Omental fat pad (tissue), 4 donors: ENCODE results near the gene EIF3D. TPM values are rescaled to one million over a fixed set of nuclear protein-coding genes. Genes with fewer than 3 reads are reported as not detected.

ENCODE experiments used
- ATAC-seq: fragments of 150-250 bp; one replicate; pipeline ENCODE4 v1.9.1; 2016; ENCODE audit warnings: mild to moderate bottlenecking, moderate library complexity; ENCODE audit not compliant: low FRiP score
- DNase-seq: peaks from one replicate; pipeline ENCODE4 v3.0.0-alpha.2; 2019; ENCODE audit warnings: low spot score
- total RNA-seq, 4 donors: library from RNA; depleted of rRNA; stranded (reverse); fragments of >200 nt; gene quantifications; one replicate each; pipeline ENCODE4 v1.1.0, GENCODE V29; 2016
- TF ChIP-seq, protein P1 (sequence below), 3 donors: fragments of 450-650 bp; IDR thresholded peaks; one replicate each; pipeline ENCODE4 v1.5.1; 2016 to 2017; ENCODE audit warnings: antibody characterized with exemption in 3 of 3, mild to moderate bottlenecking in 3 of 3, moderate library complexity in 2 of 3

Gene EIF3D
- total RNA-seq, 4 donors from 2014 or later = 248 to 355 (median 268) TPM

DNA sequence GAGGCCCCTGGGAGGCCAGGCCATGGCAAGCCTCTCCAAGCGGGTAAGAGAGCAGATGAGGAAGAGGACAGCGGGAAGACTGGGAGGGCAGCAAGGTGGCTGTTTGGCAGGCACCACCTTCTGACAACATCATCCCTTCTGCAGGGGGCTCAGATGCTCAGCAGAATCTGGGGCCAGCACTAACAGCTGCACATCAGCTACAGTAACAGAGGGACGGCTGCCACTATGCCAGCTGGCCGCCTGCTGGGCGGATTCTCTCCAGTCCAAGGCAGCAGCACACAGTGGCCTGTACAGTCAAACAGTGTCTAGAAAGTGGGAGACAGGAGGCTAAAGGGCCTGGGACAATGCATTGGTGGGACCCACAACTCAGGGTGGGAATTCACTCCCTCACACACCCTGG, 36.9 kb downstream of the EIF3D start:
- no peak for DNase-seq
- ATAC-seq = no peak
- TF ChIP-seq, protein P1, sequence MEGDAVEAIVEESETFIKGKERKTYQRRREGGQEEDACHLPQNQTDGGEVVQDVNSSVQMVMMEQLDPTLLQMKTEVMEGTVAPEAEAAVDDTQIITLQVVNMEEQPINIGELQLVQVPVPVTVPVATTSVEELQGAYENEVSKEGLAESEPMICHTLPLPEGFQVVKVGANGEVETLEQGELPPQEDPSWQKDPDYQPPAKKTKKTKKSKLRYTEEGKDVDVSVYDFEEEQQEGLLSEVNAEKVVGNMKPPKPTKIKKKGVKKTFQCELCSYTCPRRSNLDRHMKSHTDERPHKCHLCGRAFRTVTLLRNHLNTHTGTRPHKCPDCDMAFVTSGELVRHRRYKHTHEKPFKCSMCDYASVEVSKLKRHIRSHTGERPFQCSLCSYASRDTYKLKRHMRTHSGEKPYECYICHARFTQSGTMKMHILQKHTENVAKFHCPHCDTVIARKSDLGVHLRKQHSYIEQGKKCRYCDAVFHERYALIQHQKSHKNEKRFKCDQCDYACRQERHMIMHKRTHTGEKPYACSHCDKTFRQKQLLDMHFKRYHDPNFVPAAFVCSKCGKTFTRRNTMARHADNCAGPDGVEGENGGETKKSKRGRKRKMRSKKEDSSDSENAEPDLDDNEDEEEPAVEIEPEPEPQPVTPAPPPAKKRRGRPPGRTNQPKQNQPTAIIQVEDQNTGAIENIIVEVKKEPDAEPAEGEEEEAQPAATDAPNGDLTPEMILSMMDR (IDR thresholded peaks at IDR 0.05) = no peak

DNA sequence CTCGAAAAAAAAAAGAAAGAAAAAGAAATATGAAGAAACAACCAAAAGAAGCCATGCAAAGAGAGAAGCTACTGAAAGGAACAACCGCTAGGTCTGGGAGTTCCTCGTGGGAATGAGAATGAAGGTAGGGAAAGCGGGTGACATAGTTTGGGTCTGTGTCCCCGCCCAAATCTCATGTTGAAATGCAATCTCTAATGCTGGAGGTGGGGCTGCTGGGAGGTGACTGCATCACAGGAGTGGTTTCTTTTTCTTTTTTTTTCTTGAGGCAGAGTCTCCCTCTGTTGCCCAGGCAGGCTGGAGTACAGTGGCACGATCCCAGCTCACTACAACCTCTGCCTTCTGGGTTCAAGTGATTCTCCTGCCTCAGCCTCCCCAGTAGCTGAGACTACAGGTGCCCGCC, 37.8 kb downstream of the EIF3D start:
- ATAC-seq = no peak
- no peak for DNase-seq
- TF ChIP-seq, protein P1 (IDR thresholded peaks at IDR 0.05) = no peak

DNA sequence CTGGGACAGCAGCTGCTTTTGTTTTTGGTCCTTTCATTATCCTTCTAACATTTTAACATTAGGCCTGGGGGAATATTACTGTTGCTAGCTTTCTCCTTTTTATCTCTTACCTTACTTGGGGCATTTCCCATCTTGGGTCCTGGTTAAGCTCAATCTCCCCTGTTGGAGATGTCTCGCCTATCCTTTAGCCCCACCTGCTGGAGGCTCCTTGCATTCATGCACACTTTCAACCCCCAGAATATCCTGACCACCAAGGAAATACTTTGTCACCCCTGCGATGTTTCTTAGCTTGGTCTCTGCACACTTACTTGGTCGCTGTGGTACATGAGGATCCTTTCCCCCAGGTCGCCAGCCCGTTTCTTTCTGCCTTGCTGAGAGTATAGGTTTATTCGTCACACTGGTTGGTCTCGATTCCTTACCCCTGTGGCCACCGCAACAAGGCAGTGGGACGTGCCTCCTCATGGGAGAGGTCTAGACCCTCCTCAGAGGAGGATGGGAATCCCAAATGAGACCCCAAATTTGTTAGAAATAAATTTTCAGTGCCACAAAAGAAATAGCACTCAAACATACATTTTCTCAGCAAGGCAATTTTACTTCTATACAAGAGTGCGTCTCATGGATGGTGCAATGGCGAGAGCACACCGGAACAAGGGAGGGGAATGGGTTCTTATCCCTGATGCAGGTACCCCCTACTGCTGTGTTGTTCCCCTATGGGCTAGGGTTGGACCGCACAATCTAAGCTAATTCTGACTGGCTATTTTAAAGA, 42.2 kb downstream of the EIF3D start:
- no peak for DNase-seq
- TF ChIP-seq, protein P1 (IDR thresholded peaks at IDR 0.05) = no peak
- no peak for ATAC-seq

DNA sequence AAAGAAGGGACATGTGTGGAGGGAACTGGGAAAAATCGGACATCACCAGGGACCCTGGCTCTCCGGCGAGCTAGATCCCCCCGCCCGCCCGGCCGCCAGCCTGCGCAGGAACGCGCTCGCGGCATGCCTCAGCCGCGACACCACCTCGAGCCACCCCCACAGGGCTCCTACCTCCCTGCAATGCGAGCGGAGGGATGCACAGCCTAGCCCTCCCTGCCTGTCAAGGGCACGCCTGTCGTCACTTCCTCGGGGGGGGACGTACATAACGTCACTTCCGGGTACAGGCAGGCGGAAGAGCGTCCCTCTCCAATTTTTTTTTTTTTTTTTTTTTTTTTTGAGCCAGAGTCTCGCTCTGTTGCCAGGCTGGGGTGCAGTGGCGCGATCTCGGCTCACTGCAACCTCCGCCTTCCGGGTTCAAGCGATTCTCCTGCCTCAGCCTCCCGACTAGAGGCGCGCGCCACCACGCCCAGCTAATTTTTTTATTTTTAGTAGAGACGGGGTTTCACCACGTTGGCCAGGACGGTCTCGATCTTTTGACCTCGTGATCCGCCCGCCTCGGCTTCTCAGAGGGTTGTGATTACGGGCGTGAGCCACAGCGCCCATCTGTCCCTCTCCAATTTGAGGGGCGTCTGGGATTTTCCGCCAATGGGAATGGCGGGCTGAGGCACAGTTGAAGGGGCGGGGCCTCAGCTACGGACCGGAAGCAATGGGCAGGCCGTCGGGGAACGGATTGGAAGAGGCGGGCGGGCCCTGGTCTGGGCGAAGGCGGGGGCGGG, 47.4 kb downstream of the EIF3D start, which contains the start of gene TXN2:
TXN2 (minus strand) TSS at position 248 of the 776 bp plus-strand sequence. CDS start 803 bp downstream, outside the sequence.
- TF ChIP-seq, protein P1 (IDR thresholded peaks at IDR 0.05) = no peak
- ATAC-seq = peak; percentile 93
- DNase-seq = peak; percentile 93

DNA sequence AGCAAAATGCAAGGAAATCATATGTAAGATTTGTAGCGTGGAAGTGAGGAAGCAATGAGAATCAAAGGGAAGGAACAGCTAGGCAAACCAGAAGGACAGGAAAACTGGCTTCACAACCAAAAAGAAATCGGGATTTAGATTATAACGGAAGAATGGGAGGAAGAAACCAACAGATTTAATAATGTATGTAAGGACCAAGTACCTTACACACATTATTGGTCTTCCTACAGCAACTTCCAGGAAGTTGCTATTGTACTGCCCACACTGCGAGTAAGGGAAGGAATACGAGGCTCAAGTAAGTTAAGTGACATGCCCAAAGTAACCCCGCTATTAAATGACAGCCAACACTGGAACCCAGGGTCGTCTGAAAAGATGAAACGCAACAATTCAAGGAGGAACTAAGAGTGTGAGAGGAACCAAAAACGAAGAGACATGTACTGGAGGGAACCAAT, 48.0 kb downstream of the EIF3D start:
- TF ChIP-seq, protein P1 (IDR thresholded peaks at IDR 0.05) = no peak
- ATAC-seq (peak; percentile 76), DNase-seq (no peak)

DNA sequence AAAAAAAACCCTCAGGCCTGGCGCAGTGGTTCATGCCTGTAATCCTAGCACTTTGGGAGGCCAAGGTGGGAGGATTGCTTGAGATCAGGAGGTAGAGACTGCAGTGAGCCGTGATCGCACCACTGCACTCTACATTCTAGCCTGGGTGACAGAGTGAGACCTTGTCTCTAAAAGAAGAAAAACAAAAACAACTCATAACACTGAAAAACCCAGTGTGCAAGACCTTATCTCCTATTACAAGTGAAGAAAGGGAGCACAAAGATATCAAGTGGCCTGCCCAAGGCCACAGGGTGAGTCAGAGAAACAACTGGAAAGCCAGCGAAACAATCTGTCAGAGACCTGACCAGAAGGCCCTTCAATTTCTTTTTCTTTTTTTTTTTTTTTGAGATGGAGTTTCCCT, 50.0 kb downstream of the EIF3D start:
- DNase-seq (no peak), ATAC-seq (no peak)
- TF ChIP-seq, protein P1 (IDR thresholded peaks at IDR 0.05) = no peak
